ENCODE measurements around the gene ZC3H4. TPM values are rescaled to one million over a fixed set of nuclear protein-coding genes. Genes with fewer than 3 reads are reported as not detected.
A peak's percentile ranks its signal among the peaks of the same experiment; 100 is the strongest.

Gene ZC3H4
- total and polyA plus RNA-seq, 2 donors (not counting 3 experiments of a cell fraction or from before 2014, with no cell fraction given), result 6.2 to 63.9 TPM

GRCh38 chr19:47130120-47130588 lies 16.6 kb upstream of the ZC3H4 start:
- no peaks in the 10 kb centered on the region for H3K9me1 ChIP-seq (replicated peaks; ENCODE audit: control insufficient read depth, extremely low read depth, insufficient read depth, low read length)
- H3K9ac ChIP-seq (replicated peaks; ENCODE audit: extremely low read depth, insufficient read depth, low read length), result no peak overlapping the region
- no peak overlapping the region for H3K4me3 ChIP-seq (replicated peaks in 1 of 3; ENCODE audit: insufficient read depth in 1 of 3, low read depth in 1 of 3, low read length in 3 of 3)
- H3K9me3 ChIP-seq (replicated peaks; ENCODE audit: control insufficient read depth, insufficient read depth, low read length), result no peaks in the 10 kb centered on the region
- peak overlapping the region; percentile 55 for H2AFZ ChIP-seq (ENCODE audit: low read depth, low read length)
- H3K27ac ChIP-seq (ENCODE audit: insufficient read depth, low read depth, low read length), result no peak overlapping the region
- dilution Hi-C loops (cut with MboI; ENCODE audit: extremely low pct_ligation_motif_present, low sequenced_read_pairs) (no loop called here), intact Hi-C loops (cut with micrococcal nuclease) (loop anchor here (2.0 to 5.0 kb wide), 2 partner anchors 17 to 268 kb away; partner anchors contain the start of genes ARHGAP35 and ZC3H4)
- no peaks in the 10 kb centered on the region for H3K36me3 ChIP-seq (ENCODE audit: control insufficient read depth in 2 of 2, extremely low read depth in 1 of 2, insufficient read depth in 2 of 2, low read length in 2 of 2)
- peaks cover 26% of the 10 kb centered on the region for H3K4me1 ChIP-seq (ENCODE audit: control insufficient read depth, extremely low read depth, insufficient read depth, low read length)
- CTCF ChIA-PET, result interaction anchor here (1.8 to 5.0 kb wide), 3 partner anchors 51 to 114 kb away, joined by 9 to 30 read pairs (median 26); no protein-coding TSS in a partner anchor
- TF ChIP-seq GATA2 (IDR thresholded peaks at IDR 0.05; ENCODE audit: insufficient read depth, insufficient read length, low read depth, low read length), result no peak
- H3K27me3 ChIP-seq (ENCODE audit: control insufficient read depth in 2 of 2, insufficient read depth in 2 of 2, low read length in 2 of 2), result no peaks in the 10 kb centered on the region
- H4K20me1 ChIP-seq (replicated peaks; ENCODE audit: control insufficient read depth, extremely low read depth, insufficient read depth, low read length), result no peaks in the 10 kb centered on the region
- H3K4me2 ChIP-seq (ENCODE audit: insufficient read depth, low read length), result no peak overlapping the region
- H3K79me2 ChIP-seq (ENCODE audit: control insufficient read depth, insufficient read depth, low read length), result peaks cover 43% of the 10 kb centered on the region
- no peak for FAIRE-seq
- POLR2A ChIA-PET, result no interaction called here
- BruUV-seq (replicated peaks), result no TSS peak
- DNase-seq (ENCODE audit: low read depth, low spot score), result no peak

GRCh38 chr19:47129579-47129978 lies 16.0 kb upstream of the ZC3H4 start:
- ChIA-PET POLR2A (no interaction called here), CTCF (no interaction called here)
- no peaks in the 10 kb centered on the region for H3K9me1 ChIP-seq (replicated peaks; ENCODE audit: control insufficient read depth, extremely low read depth, insufficient read depth, low read length)
- H4K20me1 ChIP-seq (replicated peaks; ENCODE audit: control insufficient read depth, extremely low read depth, insufficient read depth, low read length), result no peaks in the 10 kb centered on the region
- H3K9ac ChIP-seq (replicated peaks; ENCODE audit: extremely low read depth, insufficient read depth, low read length), result no peak overlapping the region
- H3K4me3 ChIP-seq (replicated peaks in 1 of 3; ENCODE audit: insufficient read depth in 1 of 3, low read depth in 1 of 3, low read length in 3 of 3), result no peak overlapping the region
- H3K79me2 ChIP-seq (ENCODE audit: control insufficient read depth, insufficient read depth, low read length), result peaks cover 37% of the 10 kb centered on the region
- H3K27ac ChIP-seq (ENCODE audit: insufficient read depth, low read depth, low read length), result no peak overlapping the region
- no peaks in the 10 kb centered on the region for H3K9me3 ChIP-seq (replicated peaks; ENCODE audit: control insufficient read depth, insufficient read depth, low read length)
- no peaks in the 10 kb centered on the region for H3K36me3 ChIP-seq (ENCODE audit: control insufficient read depth in 2 of 2, extremely low read depth in 1 of 2, insufficient read depth in 2 of 2, low read length in 2 of 2)
- dilution Hi-C loops (cut with MboI; ENCODE audit: extremely low pct_ligation_motif_present, low sequenced_read_pairs), result no loop called here
- no peak overlapping the region for H2AFZ ChIP-seq (ENCODE audit: low read depth, low read length)
- DNase-seq (ENCODE audit: low read depth, low spot score) (no peak), FAIRE-seq (no peak)
- no peak for TF ChIP-seq FOS (IDR thresholded peaks at IDR 0.05; ENCODE audit: borderline replicate concordance, insufficient read depth, low read length)
- TF ChIP-seq CTCF (IDR thresholded peaks at IDR 0.05; ENCODE audit: extremely low read depth in 1 of 2, insufficient read depth in 1 of 2, low read depth in 1 of 2, low read length in 2 of 2), result no peak
- no peak for TF ChIP-seq POLR2A (IDR thresholded peaks at IDR 0.05; ENCODE audit: low read depth, low read length)
- no peak for TF ChIP-seq POLR2AphosphoS5 (IDR thresholded peaks at IDR 0.05; ENCODE audit: insufficient read depth, low read depth, low read length)
- TF ChIP-seq GATA2 (IDR thresholded peaks at IDR 0.05; ENCODE audit: insufficient read depth, insufficient read length, low read depth, low read length), result no peak
- TF ChIP-seq JUN (IDR thresholded peaks at IDR 0.05; ENCODE audit: borderline replicate concordance, insufficient read depth, insufficient read length, low read depth), result no peak
- TF ChIP-seq MYC (IDR thresholded peaks at IDR 0.05; ENCODE audit: low read depth, low read length), result no peak
- TF ChIP-seq MAX (IDR thresholded peaks at IDR 0.05; ENCODE audit: insufficient read depth, insufficient read length), result no peak
- no peak for TF ChIP-seq EZH2 (IDR thresholded peaks at IDR 0.05; ENCODE audit: borderline replicate concordance, low read depth, low read length, severe bottlenecking)
- intact Hi-C loops (cut with micrococcal nuclease), result no loop called here
- BruUV-seq (replicated peaks), result no TSS peak
- H3K4me2 ChIP-seq (ENCODE audit: insufficient read depth, low read length), result no peak overlapping the region
- peaks cover 21% of the 10 kb centered on the region for H3K4me1 ChIP-seq (ENCODE audit: control insufficient read depth, extremely low read depth, insufficient read depth, low read length)
- H3K27me3 ChIP-seq (ENCODE audit: control insufficient read depth in 2 of 2, insufficient read depth in 2 of 2, low read length in 2 of 2), result no peaks in the 10 kb centered on the region
